OCI-LY1 (cell line): ENCODE results near the gene PRKAB1.

Experiments used
- H2AFZ ChIP-seq: fragments of 200-600 bp; sonication (generic), shearing (Covaris generic); 2 replicates; pipeline ENCODE4 v1.6.0; 2014; ENCODE audit warnings: antibody characterized with exemption, mild to moderate bottlenecking, low read length
- H3F3A ChIP-seq: fragments of 200-600 bp; sonication (generic), shearing (Covaris generic); 2 replicates; pipeline ENCODE4 v1.6.0; 2014; ENCODE audit warnings: mild to moderate bottlenecking, antibody characterized with exemption, low read length, moderate library complexity; ENCODE audit not compliant: insufficient read depth
- H3K27ac ChIP-seq: fragments of 200-600 bp; sonication (generic); 2 replicates; pipeline ENCODE4 v1.5.1; 2014; ENCODE audit warnings: low read length, mixed run types, mild to moderate bottlenecking, low read depth; ENCODE audit not compliant: poor library complexity, severe bottlenecking
- H3K27me3 ChIP-seq: fragments of 200-600 bp; sonication (generic); 2 replicates; pipeline ENCODE4 v1.6.0; 2014; ENCODE audit warnings: antibody characterized with exemption, mild to moderate bottlenecking, low read length, moderate library complexity; ENCODE audit not compliant: insufficient read depth
- H3K36me3 ChIP-seq: fragments of 200-600 bp; sonication (generic); 2 replicates; pipeline ENCODE4 v1.6.1; 2014; ENCODE audit warnings: mild to moderate bottlenecking, antibody characterized with exemption, low read length, moderate library complexity, mixed read lengths; ENCODE audit not compliant: insufficient read depth
- H3K4me1 ChIP-seq: fragments of 200-600 bp; sonication (generic); 2 replicates; pipeline ENCODE4 v1.5.1; 2014; ENCODE audit warnings: mild to moderate bottlenecking, low read length, moderate library complexity; ENCODE audit not compliant: insufficient read depth, severe bottlenecking
- H3K4me2 ChIP-seq: fragments of 200-600 bp; sonication (generic), shearing (Covaris generic); 2 replicates; pipeline ENCODE4 v1.6.1; 2014; ENCODE audit warnings: low read length
- H3K4me3 ChIP-seq: fragments of 200-600 bp; sonication (generic); 2 replicates; pipeline ENCODE4 v1.5.1; 2014; ENCODE audit warnings: low read length, low read depth, mild to moderate bottlenecking, mixed read lengths; ENCODE audit not compliant: poor library complexity, severe bottlenecking
- H3K79me2 ChIP-seq: fragments of 200-600 bp; shearing (Covaris generic); 2 replicates; pipeline ENCODE4 v1.6.1; 2016; ENCODE audit warnings: mixed run types, low read length, mixed read lengths; ENCODE audit not compliant: insufficient read depth
- H3K9ac ChIP-seq: fragments of 200-600 bp; sonication (generic), shearing (Covaris generic); 2 replicates; pipeline ENCODE4 v1.6.1; 2014; ENCODE audit warnings: mild to moderate bottlenecking, low read length, mixed read lengths
- H3K9me2 ChIP-seq: fragments of 200-600 bp; sonication (generic), shearing (Covaris generic); 2 replicates; pipeline ENCODE4 v1.6.1; 2014; ENCODE audit warnings: low read depth, mild to moderate bottlenecking, low read length, mixed read lengths
- H3K9me3 ChIP-seq: fragments of 200-600 bp; shearing (Covaris generic); 2 replicates; pipeline ENCODE4 v1.6.1; 2014; ENCODE audit warnings: low read length, mixed read lengths
- H4K20me1 ChIP-seq: fragments of 200-600 bp; sonication (generic), shearing (Covaris generic); 2 replicates; pipeline ENCODE4 v1.6.0; 2016; ENCODE audit warnings: mild to moderate bottlenecking, low read length; ENCODE audit not compliant: insufficient read depth
- EZH2 ChIP-seq: fragments of 200-600 bp; sonication (generic), shearing (Covaris generic); IDR thresholded peaks from 2 replicates; pipeline ENCODE4 v1.8.0; 2017; ENCODE audit warnings: borderline replicate concordance, mixed run types, mild to moderate bottlenecking, antibody characterized with exemption, low read length, moderate library complexity, mixed read lengths
- TF ChIP-seq, protein P1 (sequence below): fragments of 200-600 bp; sonication (generic), shearing (Covaris generic); IDR thresholded peaks from 2 replicates; pipeline ENCODE4 v1.5.1; 2017; ENCODE audit warnings: mild to moderate bottlenecking, antibody characterized with exemption, low read length, moderate library complexity, mixed read lengths

PRKAB1 gene

DNA sequence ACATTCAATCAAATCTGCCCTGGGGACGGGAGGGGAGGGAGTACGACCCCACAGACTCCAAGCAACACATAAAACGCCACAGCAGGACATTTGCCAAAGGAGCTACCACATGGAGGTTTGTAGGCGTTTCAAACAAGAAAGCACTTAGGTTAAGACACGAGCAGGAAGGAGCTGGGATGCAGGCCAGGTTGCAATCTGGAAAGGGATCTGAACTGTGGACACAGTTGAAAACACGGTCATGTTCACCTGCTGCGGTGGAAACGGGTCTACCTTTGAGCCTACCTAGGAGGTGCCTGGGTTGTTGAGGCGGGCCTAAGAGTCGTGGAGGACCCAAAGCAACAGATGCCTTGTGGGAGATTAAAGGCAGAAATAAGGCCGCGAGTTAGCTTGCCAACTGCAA lies 18.4 kb downstream of the PRKAB1 start:
- Histone ChIP-seq H3K9ac (no peak overlapping the region), H3K27ac (no peak overlapping the region), H4K20me1 (no peaks in the 10 kb centered on the region), H3K9me3 (no peaks in the 10 kb centered on the region), H3K4me2 (no peak overlapping the region), H3K4me1 (peaks cover 17% of the 10 kb centered on the region), H3F3A (no peaks in the 10 kb centered on the region), H2AFZ (no peak overlapping the region), H3K79me2 (no peaks in the 10 kb centered on the region), H3K4me3 (no peak overlapping the region), H3K27me3 (no peaks in the 10 kb centered on the region), H3K36me3 (peaks cover 66% of the 10 kb centered on the region), H3K9me2 (no peaks in the 10 kb centered on the region)
- TF ChIP-seq EZH2 = no peak
- TF ChIP-seq, protein P1, sequence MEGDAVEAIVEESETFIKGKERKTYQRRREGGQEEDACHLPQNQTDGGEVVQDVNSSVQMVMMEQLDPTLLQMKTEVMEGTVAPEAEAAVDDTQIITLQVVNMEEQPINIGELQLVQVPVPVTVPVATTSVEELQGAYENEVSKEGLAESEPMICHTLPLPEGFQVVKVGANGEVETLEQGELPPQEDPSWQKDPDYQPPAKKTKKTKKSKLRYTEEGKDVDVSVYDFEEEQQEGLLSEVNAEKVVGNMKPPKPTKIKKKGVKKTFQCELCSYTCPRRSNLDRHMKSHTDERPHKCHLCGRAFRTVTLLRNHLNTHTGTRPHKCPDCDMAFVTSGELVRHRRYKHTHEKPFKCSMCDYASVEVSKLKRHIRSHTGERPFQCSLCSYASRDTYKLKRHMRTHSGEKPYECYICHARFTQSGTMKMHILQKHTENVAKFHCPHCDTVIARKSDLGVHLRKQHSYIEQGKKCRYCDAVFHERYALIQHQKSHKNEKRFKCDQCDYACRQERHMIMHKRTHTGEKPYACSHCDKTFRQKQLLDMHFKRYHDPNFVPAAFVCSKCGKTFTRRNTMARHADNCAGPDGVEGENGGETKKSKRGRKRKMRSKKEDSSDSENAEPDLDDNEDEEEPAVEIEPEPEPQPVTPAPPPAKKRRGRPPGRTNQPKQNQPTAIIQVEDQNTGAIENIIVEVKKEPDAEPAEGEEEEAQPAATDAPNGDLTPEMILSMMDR = no peak

DNA sequence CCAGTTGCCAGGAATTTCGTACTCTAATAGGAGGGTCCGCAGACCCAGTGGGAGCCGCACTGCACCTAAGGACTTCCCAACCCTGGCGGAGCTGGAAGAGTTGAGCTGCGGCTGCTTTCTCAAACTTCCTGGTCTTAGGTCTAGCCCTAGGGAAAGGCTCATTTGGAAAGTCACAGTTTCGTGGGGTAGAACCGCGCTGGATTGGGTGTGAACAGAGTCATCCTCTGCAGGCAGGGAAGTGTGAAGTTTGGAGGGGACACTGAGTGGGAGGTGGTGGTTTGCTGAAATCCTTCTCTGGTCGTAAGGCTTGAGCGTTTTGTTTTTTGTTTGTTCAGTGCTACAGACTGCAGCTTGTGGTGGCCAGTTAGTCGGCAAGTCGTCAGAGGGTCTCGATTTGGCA lies 18.8 kb downstream of the PRKAB1 start:
- no peak for TF ChIP-seq EZH2
- TF ChIP-seq, protein P1 = no peak
- no peaks in the 10 kb centered on the region for H3K27me3 ChIP-seq
- H3K79me2 ChIP-seq = no peaks in the 10 kb centered on the region
- no peak overlapping the region for H3K27ac ChIP-seq
- no peaks in the 10 kb centered on the region for H3K9me2 ChIP-seq
- peaks cover 13% of the 10 kb centered on the region for H3K4me1 ChIP-seq
- H3F3A ChIP-seq = no peaks in the 10 kb centered on the region
- no peaks in the 10 kb centered on the region for H3K9me3 ChIP-seq
- no peak overlapping the region for H2AFZ ChIP-seq
- H3K36me3 ChIP-seq = peaks cover 62% of the 10 kb centered on the region
- H3K4me3 ChIP-seq = no peak overlapping the region
- H3K9ac ChIP-seq = no peak overlapping the region
- H4K20me1 ChIP-seq = no peaks in the 10 kb centered on the region
- H3K4me2 ChIP-seq = no peak overlapping the region

DNA sequence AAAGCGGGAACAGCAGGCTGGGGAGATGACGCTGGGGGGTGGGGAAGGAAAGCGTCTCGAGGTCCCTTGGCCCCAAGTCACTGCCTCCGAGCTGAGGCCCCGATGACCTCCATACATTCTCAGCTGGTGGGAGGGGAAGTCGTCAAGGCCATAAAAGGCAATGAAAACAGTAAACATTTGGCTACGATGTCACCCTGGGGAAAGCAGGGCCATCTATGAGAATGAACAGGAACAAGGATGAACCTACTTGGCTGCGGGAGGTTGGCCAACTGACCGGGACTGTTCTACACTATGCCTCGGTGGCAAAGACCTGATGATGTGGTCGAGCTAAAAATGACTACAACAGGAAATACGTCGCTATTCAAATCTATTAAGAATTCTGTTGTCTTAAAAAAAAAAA lies 19.5 kb downstream of the PRKAB1 start:
- H3K27ac ChIP-seq = no peak overlapping the region
- H3K4me3 ChIP-seq = no peak overlapping the region
- no peaks in the 10 kb centered on the region for H3K79me2 ChIP-seq
- no peaks in the 10 kb centered on the region for H3K9me3 ChIP-seq
- no peaks in the 10 kb centered on the region for H3K9me2 ChIP-seq
- no peak overlapping the region for H3K9ac ChIP-seq
- H3K36me3 ChIP-seq = peaks cover 59% of the 10 kb centered on the region
- TF ChIP-seq, protein P1 = no peak
- TF ChIP-seq EZH2 = no peak
- H3K4me1 ChIP-seq = peaks cover 7% of the 10 kb centered on the region
- no peak overlapping the region for H3K4me2 ChIP-seq
- H3F3A ChIP-seq = no peaks in the 10 kb centered on the region
- H2AFZ ChIP-seq = no peak overlapping the region
- no peaks in the 10 kb centered on the region for H4K20me1 ChIP-seq
- no peaks in the 10 kb centered on the region for H3K27me3 ChIP-seq
